GM12874 (cell line): ENCODE results near the gene EFCAB7.

ENCODE experiments used
- CTCF ChIP-seq: IDR thresholded peaks from 2 replicates; pipeline ENCODE4 v1.5.1; 2011; ENCODE audit warnings: low read depth, mild to moderate bottlenecking, control low read depth, low read length, moderate library complexity; ENCODE audit not compliant: insufficient read depth

The EFCAB7 gene

GRCh38 chr1:63612564-63612963 is 89.2 kb downstream of the EFCAB7 start:
- TF ChIP-seq CTCF = no peak

- no peak for TF ChIP-seq CTCF
These were observed 89.6 kb downstream of the EFCAB7 start for GRCh38 chr1:63612971-63613370.

GRCh38 chr1:63615768-63616420 is 92.6 kb downstream of the EFCAB7 start:
- TF ChIP-seq CTCF = peak; percentile 56; the same call in 1 of the 2 replicates

- TF ChIP-seq CTCF = no peak
These were observed 94.1 kb downstream of the EFCAB7 start for GRCh38 chr1:63617450-63617849.

- no peak for TF ChIP-seq CTCF
These were observed 94.7 kb downstream of the EFCAB7 start for GRCh38 chr1:63618011-63618410.

GRCh38 chr1:63619558-63619957 is 96.2 kb downstream of the EFCAB7 start:
- TF ChIP-seq CTCF = no peak

GRCh38 chr1:63620671-63621070 is 97.3 kb downstream of the EFCAB7 start:
- no peak for TF ChIP-seq CTCF
